GM19025 (cell line): ENCODE measurements around the gene NKPD1.
A peak's percentile ranks its signal among the peaks of the same experiment; 100 is the strongest.

Source experiments
- ATAC-seq: cut with Tn5 transposase; IDR thresholded peaks from one replicate; pipeline ENCODE4 v1.9.1; 2021; ENCODE audit warnings: mild to moderate bottlenecking, low read depth, moderate library complexity; ENCODE audit not compliant: unreplicated experiment

The NKPD1 gene

GRCh38 chr19:45122832-45123231, 38.0 kb downstream of the NKPD1 start:
- ATAC-seq: no peak

DNA sequence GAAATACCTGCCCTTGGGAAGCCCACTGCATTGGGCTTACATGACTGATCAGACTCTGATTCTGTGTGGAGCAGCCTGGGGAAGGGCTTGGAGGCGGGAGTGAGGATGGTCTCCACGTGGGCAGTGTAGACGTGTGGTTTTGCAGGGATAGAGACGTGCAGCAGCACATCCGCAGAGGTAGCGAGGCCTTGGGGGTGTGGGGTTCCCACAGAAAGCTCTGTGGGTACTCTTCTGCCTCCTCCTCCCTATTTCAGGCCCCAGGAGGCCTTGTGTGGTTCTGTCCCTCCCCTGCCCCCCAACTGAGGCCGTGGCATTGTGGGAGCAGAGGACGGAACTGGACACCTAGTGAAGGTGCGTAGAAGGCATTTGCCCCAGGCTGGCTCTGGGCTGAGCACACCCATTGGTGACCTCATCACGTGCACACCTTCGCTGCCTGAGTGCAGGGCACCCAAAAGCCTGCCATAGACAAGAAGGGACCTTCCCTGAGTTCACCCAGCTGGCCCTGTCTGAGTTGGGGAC, 38.9 kb downstream of the NKPD1 start:
- ATAC-seq: no peak

- no peak for ATAC-seq
These were observed 41.2 kb downstream of the NKPD1 start for GRCh38 chr19:45119582-45119981.

- peak; percentile 56 for ATAC-seq
These were observed 42.0 kb downstream of the NKPD1 start for GRCh38 chr19:45118591-45119355.

DNA sequence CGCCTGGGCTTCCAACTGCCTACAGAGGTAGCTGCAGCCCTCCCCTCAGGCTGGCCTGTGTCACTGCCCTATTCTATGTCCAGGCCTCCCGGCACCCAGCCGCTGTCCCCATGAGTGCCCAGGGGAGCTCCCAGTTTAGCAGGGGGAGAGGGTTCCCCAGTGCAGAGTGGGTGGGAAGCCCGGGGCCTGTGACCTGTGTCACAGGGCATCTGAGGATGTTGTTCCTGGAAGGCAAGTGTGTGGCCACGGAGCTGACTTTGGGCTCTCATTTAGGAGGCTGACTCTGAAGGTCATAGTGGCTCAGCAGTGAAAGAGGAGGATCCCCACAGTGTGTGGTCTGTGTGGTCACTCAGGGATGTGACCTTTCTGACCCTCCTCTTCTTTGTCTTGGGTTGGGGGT, 42.7 kb downstream of the NKPD1 start:
- ATAC-seq: no peak

GRCh38 chr19:45117671-45118070, 43.1 kb downstream of the NKPD1 start:
- no peak for ATAC-seq

- ATAC-seq: no peak
These were observed 43.6 kb downstream of the NKPD1 start for GRCh38 chr19:45117167-45117594.

- ATAC-seq: no peak
These were observed 44.8 kb downstream of the NKPD1 start for GRCh38 chr19:45115809-45116615.

DNA sequence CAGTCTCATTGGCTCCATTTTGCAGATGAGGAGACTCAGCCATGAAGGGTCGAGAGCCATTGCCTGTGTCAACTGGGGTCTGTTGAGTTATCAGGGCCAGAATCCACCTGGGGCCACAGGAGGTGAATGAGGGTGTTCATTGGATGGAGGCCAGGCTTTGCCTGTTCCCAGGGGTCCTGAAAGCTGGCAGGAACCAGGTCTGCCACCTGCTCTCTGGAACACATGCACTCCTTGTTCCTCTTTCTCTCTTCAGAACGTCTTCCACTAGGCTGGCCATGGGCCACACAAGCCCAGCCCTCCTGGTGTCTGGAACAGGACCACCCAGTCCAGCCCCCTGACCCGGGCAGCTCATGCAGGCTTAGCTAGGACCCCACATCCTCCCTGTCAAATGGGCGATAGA, 46.7 kb downstream of the NKPD1 start:
- no peak for ATAC-seq

- no peak for ATAC-seq
These were observed 47.2 kb downstream of the NKPD1 start for GRCh38 chr19:45113628-45114027.

- no peak for ATAC-seq
These were observed 48.5 kb downstream of the NKPD1 start for GRCh38 chr19:45112111-45112827.
